Transverse colon (tissue), 4 donors: ENCODE data around the gene MAFG.

Experiments
- POLR2A ChIP-seq: fragments of 450-650 bp; IDR thresholded peaks from one replicate; pipeline ENCODE4 v1.6.1; 2016; ENCODE audit warnings: antibody characterized with exemption, mild to moderate bottlenecking, moderate library complexity
- POLR2AphosphoS5 ChIP-seq, 3 donors: sonication (generic); formaldehyde crosslinking; IDR thresholded peaks; one replicate each; pipeline ENCODE4 v1.6.1; 2016; ENCODE audit warnings: antibody characterized with exemption in 3 of 3
- TF ChIP-seq, protein P1 (sequence below), 5 experiments: fragments of 200-600 bp in 3 of 5; fragments of 450-650 bp in 2 of 5; sonication (generic) in 3 of 5; IDR thresholded peaks; 1 replicate in 2 of 5; 2 replicates in 3 of 5; pipeline ENCODE4 v1.5.1; 2016 to 2017; ENCODE audit warnings: antibody characterized with exemption in 5 of 5, inconsistent platforms in 3 of 5, mild to moderate bottlenecking in 2 of 5, moderate library complexity in 1 of 5

DNA sequence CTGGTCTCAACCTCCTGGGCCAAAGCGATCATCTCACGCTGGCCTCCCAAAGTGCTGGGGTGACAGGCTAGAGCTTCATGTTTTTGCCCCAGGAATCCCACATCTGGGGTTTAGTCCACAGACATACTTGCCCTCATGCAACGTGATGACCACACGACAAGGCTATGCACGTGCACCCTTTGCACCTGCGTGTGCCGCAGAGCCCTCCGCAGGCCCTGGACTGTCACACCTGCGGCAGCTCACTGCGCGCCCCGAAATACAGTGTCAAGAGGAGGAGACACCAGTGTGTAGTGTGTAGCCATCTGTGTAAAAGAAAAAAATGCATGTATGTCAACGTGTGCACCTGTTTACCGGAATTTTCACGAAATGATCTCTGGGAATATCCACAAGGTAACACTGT lies 23.0 kb upstream of the MAFG start:
- TF ChIP-seq, protein P1, sequence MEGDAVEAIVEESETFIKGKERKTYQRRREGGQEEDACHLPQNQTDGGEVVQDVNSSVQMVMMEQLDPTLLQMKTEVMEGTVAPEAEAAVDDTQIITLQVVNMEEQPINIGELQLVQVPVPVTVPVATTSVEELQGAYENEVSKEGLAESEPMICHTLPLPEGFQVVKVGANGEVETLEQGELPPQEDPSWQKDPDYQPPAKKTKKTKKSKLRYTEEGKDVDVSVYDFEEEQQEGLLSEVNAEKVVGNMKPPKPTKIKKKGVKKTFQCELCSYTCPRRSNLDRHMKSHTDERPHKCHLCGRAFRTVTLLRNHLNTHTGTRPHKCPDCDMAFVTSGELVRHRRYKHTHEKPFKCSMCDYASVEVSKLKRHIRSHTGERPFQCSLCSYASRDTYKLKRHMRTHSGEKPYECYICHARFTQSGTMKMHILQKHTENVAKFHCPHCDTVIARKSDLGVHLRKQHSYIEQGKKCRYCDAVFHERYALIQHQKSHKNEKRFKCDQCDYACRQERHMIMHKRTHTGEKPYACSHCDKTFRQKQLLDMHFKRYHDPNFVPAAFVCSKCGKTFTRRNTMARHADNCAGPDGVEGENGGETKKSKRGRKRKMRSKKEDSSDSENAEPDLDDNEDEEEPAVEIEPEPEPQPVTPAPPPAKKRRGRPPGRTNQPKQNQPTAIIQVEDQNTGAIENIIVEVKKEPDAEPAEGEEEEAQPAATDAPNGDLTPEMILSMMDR (IDR thresholded peaks at IDR 0.05), result no peak
- TF ChIP-seq POLR2A (no peak), POLR2AphosphoS5 (IDR thresholded peaks at IDR 0.05) (no peak)
